ENCODE measurements around the gene TCF15.

DNA sequence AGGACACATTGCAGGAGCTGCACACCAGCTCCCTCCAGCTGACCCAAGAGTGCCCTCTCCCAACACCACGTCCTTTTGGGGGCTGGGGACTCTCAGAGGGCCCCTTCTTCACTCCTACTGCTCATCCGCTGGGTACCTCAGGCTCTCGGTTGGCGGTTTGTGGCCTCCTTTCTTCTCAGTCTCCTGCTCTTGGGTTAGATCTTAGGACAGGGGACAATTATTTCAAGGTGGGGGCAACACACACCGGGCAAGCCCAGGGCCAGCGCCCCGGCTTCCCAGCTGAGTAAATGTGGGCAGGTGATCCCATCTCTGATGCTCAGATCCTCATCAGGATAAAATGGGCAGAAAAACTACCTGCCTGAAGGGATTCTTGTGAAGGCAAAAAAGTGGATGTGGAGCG lies 1.1 kb downstream of the TCF15 start:
- TF ChIP-seq POLR2A (IDR thresholded peaks at IDR 0.05) (no peak), CTCF (IDR thresholded peaks at IDR 0.05) (no peak)

Measured in heart left ventricle (tissue), 13 donors.